Mesenchymal stem cell (in vitro differentiated cells and primary cell): Measurements from ENCODE around the gene KLF5.
A peak's percentile ranks its signal among the peaks of the same experiment; 100 is the strongest.
"Not testable (repeated sequence)": the region's sequence is repeated elsewhere in the genome, so short reads cannot be mapped to it uniquely, and the experiment has no call there.

Source experiments
- DNase-seq: peaks from one replicate; pipeline ENCODE4 v3.0.0-alpha.2; 2013
- H2AFZ ChIP-seq: one replicate; pipeline ENCODE4 v1.6.1; 2013; ENCODE audit warnings: low read depth, mild to moderate bottlenecking, control low read depth, inconsistent platforms, low read length, moderate library complexity
- H2AK5ac ChIP-seq: 2 replicates; pipeline ENCODE4 v1.6.1; 2013; ENCODE audit warnings: low read length, moderate library complexity, mild to moderate bottlenecking, inconsistent platforms; ENCODE audit not compliant: severe bottlenecking
- H2BK120ac ChIP-seq: one replicate; pipeline ENCODE4 v1.6.1; 2013; ENCODE audit warnings: low read depth, mild to moderate bottlenecking, inconsistent platforms, low read length, moderate library complexity
- H2BK12ac ChIP-seq, 2 experiments: one replicate each; pipeline ENCODE4 v1.6.1; 2013; ENCODE audit warnings: inconsistent platforms in 2 of 2, low read length in 2 of 2, mild to moderate bottlenecking in 2 of 2, moderate library complexity in 2 of 2, control low read depth in 1 of 2
- H2BK15ac ChIP-seq: one replicate; pipeline ENCODE4 v1.6.1; 2013; ENCODE audit warnings: mild to moderate bottlenecking, low read depth, inconsistent platforms; ENCODE audit not compliant: poor library complexity, severe bottlenecking
- H2BK5ac ChIP-seq: 2 replicates; pipeline ENCODE4 v1.6.1; 2013; ENCODE audit warnings: low read depth, mild to moderate bottlenecking, low read length, control low read depth, inconsistent platforms; ENCODE audit not compliant: poor library complexity, severe bottlenecking
- H3K14ac ChIP-seq, 2 experiments: one replicate each; pipeline ENCODE4 v1.6.1; 2013; ENCODE audit warnings: inconsistent platforms in 2 of 2, low read length in 2 of 2, control low read depth in 1 of 2, mild to moderate bottlenecking in 1 of 2, moderate library complexity in 1 of 2
- H3K18ac ChIP-seq, 2 experiments: one replicate each; pipeline ENCODE4 v1.6.1; 2013; ENCODE audit warnings: inconsistent platforms in 2 of 2, low read length in 2 of 2, control low read depth in 1 of 2, low read depth in 1 of 2, mild to moderate bottlenecking in 1 of 2
- H3K23ac ChIP-seq, 2 experiments: one replicate each; pipeline ENCODE4 v1.6.1; 2013; ENCODE audit warnings: inconsistent platforms in 2 of 2, low read length in 2 of 2, mild to moderate bottlenecking in 2 of 2, moderate library complexity in 2 of 2, control low read depth in 1 of 2
- H3K27ac ChIP-seq: 2 replicates; pipeline ENCODE4 v1.5.1; 2013; ENCODE audit warnings: mild to moderate bottlenecking, moderate library complexity, low read length, control low read depth, inconsistent platforms; ENCODE audit not compliant: poor library complexity, severe bottlenecking
- H3K27me3 ChIP-seq, 2 experiments: 2 replicates each; pipeline versions ENCODE4 v1.6.1 to v1.7.0; 2013; ENCODE audit warnings: low read length in 2 of 2, mild to moderate bottlenecking in 2 of 2, moderate library complexity in 2 of 2, control low read depth in 1 of 2, inconsistent platforms in 1 of 2; ENCODE audit not compliant: control insufficient read depth in 1 of 2, insufficient read depth in 1 of 2
- H3K36me3 ChIP-seq, 2 experiments: 2 replicates each; pipeline versions ENCODE4 v1.6.1 to v1.7.0; 2013; ENCODE audit warnings: low read length in 2 of 2, control low read depth in 1 of 2, inconsistent platforms in 1 of 2, low read depth in 1 of 2, mild to moderate bottlenecking in 1 of 2; ENCODE audit not compliant: insufficient read depth in 2 of 2, control insufficient read depth in 1 of 2
- H3K4ac ChIP-seq, 2 experiments: one replicate each; pipeline ENCODE4 v1.6.1; 2013; ENCODE audit warnings: inconsistent platforms in 2 of 2, low read length in 2 of 2, mild to moderate bottlenecking in 2 of 2, moderate library complexity in 2 of 2, control low read depth in 1 of 2, low read depth in 1 of 2
- H3K4me1 ChIP-seq: 2 replicates; pipeline ENCODE4 v1.6.1; 2013; ENCODE audit warnings: low read depth, low read length, control low read depth; ENCODE audit not compliant: control insufficient read depth, insufficient read depth
- H3K4me2 ChIP-seq: 2 replicates; pipeline ENCODE4 v1.6.1; 2013; ENCODE audit warnings: low read length, mild to moderate bottlenecking, inconsistent platforms; ENCODE audit not compliant: poor library complexity, severe bottlenecking
- H3K4me3 ChIP-seq, 2 experiments: 2 replicates each; pipeline versions ENCODE4 v1.5.1 to v1.7.0; 2013; ENCODE audit warnings: low read length in 2 of 2, mild to moderate bottlenecking in 2 of 2, control low read depth in 1 of 2, low read depth in 1 of 2; ENCODE audit not compliant: insufficient read depth in 1 of 2
- H3K79me1 ChIP-seq: replicated peaks from 2 replicates; pipeline ENCODE4 v1.6.1; 2013; ENCODE audit warnings: mild to moderate bottlenecking, control low read depth, low read length, inconsistent platforms; ENCODE audit not compliant: poor library complexity, severe bottlenecking
- H3K9ac ChIP-seq: 2 replicates; pipeline ENCODE4 v1.7.0; 2013; ENCODE audit warnings: mild to moderate bottlenecking, low read length, moderate library complexity
- H3K9me3 ChIP-seq: 2 replicates; pipeline ENCODE4 v1.7.0; 2013; ENCODE audit warnings: mild to moderate bottlenecking, low read length; ENCODE audit not compliant: control insufficient read depth
- H4K8ac ChIP-seq: one replicate; pipeline ENCODE4 v1.6.1; 2013; ENCODE audit warnings: inconsistent platforms, mild to moderate bottlenecking, low read length, moderate library complexity
- H4K91ac ChIP-seq: one replicate; pipeline ENCODE4 v1.6.1; 2013; ENCODE audit warnings: mild to moderate bottlenecking, low read length, inconsistent platforms
- WGBS: methylation state at CpG from one replicate; pipeline ENCODE4 v1.1.7; 2013; ENCODE audit warnings: mixed read lengths; 5-methylcytosine and 5-hydroxymethylcytosine counted together

The KLF5 gene

DNA sequence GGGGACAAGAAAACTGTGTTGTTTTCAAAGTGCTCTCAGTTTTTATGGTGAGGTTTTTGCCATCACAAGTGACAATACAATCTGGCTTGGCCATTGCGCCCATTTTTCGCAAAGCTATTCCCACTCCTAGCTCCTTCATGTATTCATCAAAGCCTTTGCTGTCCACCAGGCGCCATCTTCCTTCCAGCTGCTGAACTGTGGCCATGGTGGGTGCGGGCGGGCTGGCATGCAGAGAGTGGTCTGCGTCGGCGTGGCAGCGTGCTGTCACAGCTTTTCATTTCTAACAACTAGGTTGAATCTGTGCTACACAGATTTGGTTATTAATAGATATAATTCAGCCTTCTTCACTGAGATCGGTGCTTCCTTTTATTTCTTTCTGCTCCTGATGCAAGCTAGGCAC is 42.0 kb downstream of the KLF5 start:
- H3K27ac ChIP-seq, H3K4me3 ChIP-seq, H4K8ac ChIP-seq, H2BK120ac ChIP-seq, H3K4me1 ChIP-seq, H3K14ac ChIP-seq, H3K79me1 ChIP-seq, H4K91ac ChIP-seq, H3K36me3 ChIP-seq, H2BK5ac ChIP-seq, H3K4me2 ChIP-seq, H3K27me3 ChIP-seq, H3K4ac ChIP-seq, H3K18ac ChIP-seq, H2BK15ac ChIP-seq, H3K9ac ChIP-seq, H3K23ac ChIP-seq, DNase-seq, H2BK12ac ChIP-seq, H2AK5ac ChIP-seq, H2AFZ ChIP-seq, H3K9me3 ChIP-seq: not testable (repeated sequence)
- 100% methylated on average over 2 of the region's 10 CpGs for WGBS

DNA sequence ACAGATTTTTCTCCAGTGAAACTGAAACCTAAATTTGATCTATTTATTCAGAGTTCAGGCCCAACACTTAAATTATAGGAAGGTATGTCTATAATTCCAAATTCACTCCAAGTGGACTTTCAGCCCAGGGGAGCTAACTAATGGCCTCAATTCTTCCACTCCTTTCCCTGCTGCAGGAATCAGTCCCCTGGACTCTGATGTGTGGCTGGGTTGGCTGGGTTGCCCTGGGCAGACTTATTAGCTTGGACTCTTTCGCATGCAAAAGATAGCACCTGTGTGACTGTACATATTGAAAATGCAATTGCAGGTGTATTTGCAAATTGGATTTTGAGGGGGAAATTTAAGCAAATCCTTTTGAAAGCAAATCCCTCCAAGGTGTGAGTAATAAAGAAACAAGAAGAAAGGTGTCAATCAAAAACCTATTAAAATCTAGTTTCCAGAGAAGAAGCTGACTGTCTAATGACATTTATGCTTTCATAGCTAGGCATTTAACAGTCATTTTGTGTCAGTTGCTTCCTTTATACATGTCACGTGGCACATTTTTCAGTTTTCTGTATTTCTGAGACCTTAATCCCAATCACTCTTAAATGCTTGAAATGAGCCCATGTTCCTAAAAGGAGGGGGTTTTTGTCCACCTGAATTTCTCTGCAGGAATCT is 42.7 kb downstream of the KLF5 start:
- no peak overlapping the region for H4K91ac ChIP-seq

GRCh38 chr13:73103238-73103637 is 44.4 kb downstream of the KLF5 start:
- Histone ChIP-seq H3K18ac (no peak overlapping the region), H2BK15ac (no peak overlapping the region), H3K4me2 (no peak overlapping the region), H3K4me3 (no peak overlapping the region), H2BK12ac (no peak overlapping the region), H3K23ac (no peak overlapping the region), H3K27ac (no peak overlapping the region), H3K79me1 (no peaks in the 10 kb centered on the region), H3K4me1 (no peaks in the 10 kb centered on the region), H2BK120ac (no peak overlapping the region), H2AFZ (no peak overlapping the region), H3K9ac (no peak overlapping the region), H3K4ac (no peak overlapping the region), H4K91ac (no peak overlapping the region), H3K14ac (no peak overlapping the region), H2BK5ac (no peak overlapping the region), H2AK5ac (no peak overlapping the region), H3K27me3 (no peaks in the 10 kb centered on the region), H3K36me3 (no peaks in the 10 kb centered on the region), H4K8ac (no peak overlapping the region), H3K9me3 (no peaks in the 10 kb centered on the region)
- DNase-seq: no peak
- WGBS: 94% methylated on average over 1 of the region's 1 CpG

More for the DNA sequence above, 42.7 kb downstream of the KLF5 start:
- Histone ChIP-seq H2BK5ac (no peak overlapping the region), H2BK120ac (no peak overlapping the region), H4K8ac (no peak overlapping the region), H3K79me1 (no peaks in the 10 kb centered on the region), H2AFZ (no peak overlapping the region), H3K9ac (no peak overlapping the region), H3K27ac (no peak overlapping the region), H3K4me3 (no peak overlapping the region), H3K4me1 (no peaks in the 10 kb centered on the region), H2AK5ac (no peak overlapping the region), H2BK15ac (no peak overlapping the region), H3K9me3 (no peaks in the 10 kb centered on the region), H3K18ac (no peak overlapping the region), H3K23ac (no peak overlapping the region), H3K4me2 (no peak overlapping the region), H3K27me3 (no peaks in the 10 kb centered on the region), H3K14ac (no peak overlapping the region), H2BK12ac (no peak overlapping the region), H3K36me3 (no peaks in the 10 kb centered on the region), H3K4ac (no peak overlapping the region)
- WGBS: 91% methylated on average over 2 of the region's 2 CpGs
- no peak for DNase-seq

- Histone ChIP-seq H3K9ac (no peak overlapping the region), H3K14ac (no peak overlapping the region), H3K4me3 (no peak overlapping the region), H2BK12ac (no peak overlapping the region), H3K4ac (no peak overlapping the region), H3K4me2 (no peak overlapping the region), H3K18ac (no peak overlapping the region), H4K91ac (no peak overlapping the region), H3K27me3 (no peaks in the 10 kb centered on the region), H4K8ac (no peak overlapping the region), H2AK5ac (no peak overlapping the region), H3K79me1 (no peaks in the 10 kb centered on the region), H3K23ac (no peak overlapping the region), H2AFZ (no peak overlapping the region), H3K36me3 (no peaks in the 10 kb centered on the region), H2BK5ac (no peak overlapping the region), H3K27ac (no peak overlapping the region), H2BK120ac (peak overlapping the region; percentile 34), H2BK15ac (no peak overlapping the region), H3K4me1 (peaks cover 3% of the 10 kb centered on the region), H3K9me3 (no peaks in the 10 kb centered on the region)
- no peak for DNase-seq
- 72% methylated on average over 2 of the region's 10 CpGs for WGBS
These were observed 47.8 kb downstream of the KLF5 start for GRCh38 chr13:73106513-73107178.
